ENCODE results near the gene TUBA4A. TPM values are rescaled to one million over a fixed set of nuclear protein-coding genes. Genes with fewer than 3 reads are reported as not detected.
A peak's percentile ranks its signal among the peaks of the same experiment; 100 is the strongest.

The TUBA4A gene
- total RNA-seq, 4 donors from 2014 or later = 49.5 to 137 (median 129) TPM

GRCh38 chr2:219297766-219298456, 44.2 kb upstream of the TUBA4A start:
- Histone ChIP-seq H3K4me1 (peaks cover 0 to 4% (median 0%) of the 10 kb centered on the region in 4 donors), H3K36me3 (no peaks in the 10 kb centered on the region), H3K9me3 (no peaks in the 10 kb centered on the region), H3K4me3 (no peak overlapping the region), H3K27ac (no peak overlapping the region), H3K27me3 (no peaks in the 10 kb centered on the region)
- no peak for DNase-seq
- no peak for TF ChIP-seq POLR2A (IDR thresholded peaks at IDR 0.05)
- TF ChIP-seq CTCF (IDR thresholded peaks at IDR 0.05) = no peak

- Histone ChIP-seq H3K27me3 (no peaks in the 10 kb centered on the region), H3K27ac (no peak overlapping the region), H3K36me3 (no peaks in the 10 kb centered on the region), H3K9me3 (no peaks in the 10 kb centered on the region), H3K4me3 (no peak overlapping the region), H3K4me1 (peaks cover 0 to 4% (median 0%) of the 10 kb centered on the region in 4 donors)
- no peak for DNase-seq
- TF ChIP-seq CTCF (IDR thresholded peaks at IDR 0.05) (no peak), POLR2A (IDR thresholded peaks at IDR 0.05) (no peak)
Measured at GRCh38 chr2:219296631-219297391, 43.1 kb upstream of the TUBA4A start.

GRCh38 chr2:219296142-219296541, 42.4 kb upstream of the TUBA4A start:
- no peaks in the 10 kb centered on the region for H3K36me3 ChIP-seq
- H3K27ac ChIP-seq = no peak overlapping the region
- no peak overlapping the region for H3K4me3 ChIP-seq
- peaks cover 0 to 4% (median 0%) of the 10 kb centered on the region in 4 donors for H3K4me1 ChIP-seq
- no peaks in the 10 kb centered on the region for H3K9me3 ChIP-seq
- TF ChIP-seq CTCF (IDR thresholded peaks at IDR 0.05) (no peak), POLR2A (IDR thresholded peaks at IDR 0.05) (no peak)
- DNase-seq = no peak
- no peaks in the 10 kb centered on the region for H3K27me3 ChIP-seq

- Histone ChIP-seq H3K4me3 (peak overlapping the region; percentile 38 to 72 (median 56)), H3K9me3 (no peaks in the 10 kb centered on the region), H3K27me3 (no peaks in the 10 kb centered on the region), H3K4me1 (peaks cover 0 to 6% (median 0%) of the 10 kb centered on the region in 4 donors), H3K27ac (peak overlapping the region; percentile 52 to 78 (median 64)), H3K36me3 (no peaks in the 10 kb centered on the region)
- peak in 1 of 2 donors; percentile 29 for TF ChIP-seq POLR2A (IDR thresholded peaks at IDR 0.05)
- TF ChIP-seq CTCF (IDR thresholded peaks at IDR 0.05) = peak; percentile 99 to 100 (median 100)
- peak; percentile 87 to 94 (median 94) for DNase-seq
Measured at GRCh38 chr2:219294356-219295351, 40.9 kb upstream of the TUBA4A start.

GRCh38 chr2:219293736-219294231, 40.1 kb upstream of the TUBA4A start:
- Histone ChIP-seq H3K4me3 (no peak overlapping the region), H3K27ac (no peak overlapping the region), H3K27me3 (no peaks in the 10 kb centered on the region), H3K9me3 (no peaks in the 10 kb centered on the region), H3K36me3 (no peaks in the 10 kb centered on the region), H3K4me1 (peaks cover 0 to 13% (median 0%) of the 10 kb centered on the region in 4 donors)
- TF ChIP-seq POLR2A (IDR thresholded peaks at IDR 0.05) (no peak), CTCF (IDR thresholded peaks at IDR 0.05) (no peak)
- peak in 1 of 3 donors; percentile 33 for DNase-seq
